ENCODE results near the gene GMPPA. TPM values are rescaled to one million over a fixed set of nuclear protein-coding genes. Genes with fewer than 3 reads are reported as not detected.

The GMPPA gene
- total RNA-seq, 1 donor, result 46.0 TPM

GRCh38 chr2:219522111-219523030 lies 23.7 kb downstream of the GMPPA start:
- TF ChIP-seq, protein P1, sequence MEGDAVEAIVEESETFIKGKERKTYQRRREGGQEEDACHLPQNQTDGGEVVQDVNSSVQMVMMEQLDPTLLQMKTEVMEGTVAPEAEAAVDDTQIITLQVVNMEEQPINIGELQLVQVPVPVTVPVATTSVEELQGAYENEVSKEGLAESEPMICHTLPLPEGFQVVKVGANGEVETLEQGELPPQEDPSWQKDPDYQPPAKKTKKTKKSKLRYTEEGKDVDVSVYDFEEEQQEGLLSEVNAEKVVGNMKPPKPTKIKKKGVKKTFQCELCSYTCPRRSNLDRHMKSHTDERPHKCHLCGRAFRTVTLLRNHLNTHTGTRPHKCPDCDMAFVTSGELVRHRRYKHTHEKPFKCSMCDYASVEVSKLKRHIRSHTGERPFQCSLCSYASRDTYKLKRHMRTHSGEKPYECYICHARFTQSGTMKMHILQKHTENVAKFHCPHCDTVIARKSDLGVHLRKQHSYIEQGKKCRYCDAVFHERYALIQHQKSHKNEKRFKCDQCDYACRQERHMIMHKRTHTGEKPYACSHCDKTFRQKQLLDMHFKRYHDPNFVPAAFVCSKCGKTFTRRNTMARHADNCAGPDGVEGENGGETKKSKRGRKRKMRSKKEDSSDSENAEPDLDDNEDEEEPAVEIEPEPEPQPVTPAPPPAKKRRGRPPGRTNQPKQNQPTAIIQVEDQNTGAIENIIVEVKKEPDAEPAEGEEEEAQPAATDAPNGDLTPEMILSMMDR (IDR thresholded peaks at IDR 0.05; ENCODE audit: extremely low read depth, low read depth, low read length), result no peak
- H3K79me2 ChIP-seq (ENCODE audit: insufficient read depth, low read length), result no peaks in the 10 kb centered on the region
- DNase-seq (ENCODE audit: insufficient read length, low spot score, missing footprints), result peak; percentile 97
- H3K9me3 ChIP-seq (ENCODE audit: low read depth, low read length), result no peaks in the 10 kb centered on the region
- H2AFZ ChIP-seq (ENCODE audit: low read length), result no peak overlapping the region
- peak overlapping the region; percentile 65 for H3K4me3 ChIP-seq (ENCODE audit: insufficient read depth, low read length)
- H3K36me3 ChIP-seq (ENCODE audit: insufficient read depth, low read length), result no peaks in the 10 kb centered on the region
- H3K27me3 ChIP-seq (ENCODE audit: insufficient read depth, low read length), result peaks cover 13% of the 10 kb centered on the region
- no peaks in the 10 kb centered on the region for H4K20me1 ChIP-seq (ENCODE audit: insufficient read depth, low read length)
- H3K4me1 ChIP-seq (ENCODE audit: insufficient read depth, low read length), result peaks cover 16% of the 10 kb centered on the region
- H3K4me2 ChIP-seq (ENCODE audit: insufficient read depth, low read length), result peak overlapping the region; percentile 71
- peak overlapping the region; percentile 54 for H3K27ac ChIP-seq (ENCODE audit: low read depth, low read length)

DNA sequence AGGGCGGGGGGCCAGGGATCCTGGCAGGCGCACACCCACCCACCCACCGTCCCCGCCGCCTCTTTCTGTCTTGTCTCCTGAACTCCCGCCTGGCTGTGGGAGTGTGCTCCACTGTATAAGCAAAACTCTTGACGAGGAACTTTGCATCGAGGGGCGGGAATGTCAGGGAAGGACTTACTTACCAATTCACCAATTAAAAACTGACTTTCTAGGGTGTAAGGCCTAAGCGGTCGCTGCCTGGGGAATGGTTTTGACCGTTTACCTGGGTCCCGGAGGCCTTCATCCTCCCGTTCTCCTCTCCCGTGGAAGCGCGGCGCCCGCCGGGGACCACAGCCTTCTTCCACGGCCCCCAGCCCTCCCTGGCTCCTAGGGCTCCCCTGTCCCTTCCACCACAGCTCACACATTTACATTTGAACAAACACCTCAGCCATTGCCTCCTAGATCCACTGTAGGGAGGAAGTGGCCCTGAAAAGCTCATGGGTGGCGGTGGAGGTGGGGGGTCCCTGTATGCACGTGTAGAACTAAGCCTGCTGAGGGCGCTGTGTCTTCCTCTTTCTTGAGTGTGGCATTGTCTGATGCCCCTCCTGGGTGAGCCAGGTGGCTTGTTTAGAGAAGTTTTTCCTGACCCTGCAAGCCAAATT lies 24.5 kb downstream of the GMPPA start:
- DNase-seq (ENCODE audit: insufficient read length, low spot score, missing footprints), result no peak
- H3K4me1 ChIP-seq (ENCODE audit: insufficient read depth, low read length), result peaks cover 16% of the 10 kb centered on the region
- no peaks in the 10 kb centered on the region for H3K79me2 ChIP-seq (ENCODE audit: insufficient read depth, low read length)
- H4K20me1 ChIP-seq (ENCODE audit: insufficient read depth, low read length), result no peaks in the 10 kb centered on the region
- no peak overlapping the region for H3K27ac ChIP-seq (ENCODE audit: low read depth, low read length)
- no peak overlapping the region for H2AFZ ChIP-seq (ENCODE audit: low read length)
- H3K27me3 ChIP-seq (ENCODE audit: insufficient read depth, low read length), result peaks cover 19% of the 10 kb centered on the region
- H3K4me3 ChIP-seq (ENCODE audit: insufficient read depth, low read length), result peak overlapping the region; percentile 65
- no peaks in the 10 kb centered on the region for H3K36me3 ChIP-seq (ENCODE audit: insufficient read depth, low read length)
- H3K9me3 ChIP-seq (ENCODE audit: low read depth, low read length), result no peaks in the 10 kb centered on the region
- TF ChIP-seq, protein P1 (IDR thresholded peaks at IDR 0.05; ENCODE audit: extremely low read depth, low read depth, low read length), result no peak
- H3K4me2 ChIP-seq (ENCODE audit: insufficient read depth, low read length), result peak overlapping the region; percentile 71

DNA sequence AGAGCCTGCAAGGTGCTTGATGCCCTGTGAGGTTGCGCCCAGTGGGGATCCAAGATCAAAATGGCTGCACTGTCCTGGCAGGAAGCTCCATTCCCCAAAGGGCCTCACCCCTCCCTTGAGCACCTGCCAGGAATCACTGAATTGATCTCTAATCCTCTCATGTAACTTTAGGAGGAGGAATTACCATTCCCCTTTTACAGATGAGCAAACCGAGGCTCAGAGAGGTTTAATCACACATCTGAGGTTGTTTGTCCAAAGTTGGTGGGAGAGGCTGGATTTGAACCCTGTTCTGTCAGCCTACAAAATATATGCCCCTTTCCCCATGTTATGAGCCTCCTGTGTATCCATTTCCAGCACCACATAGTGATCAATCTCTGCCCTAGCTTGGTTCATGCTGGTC lies 26.1 kb downstream of the GMPPA start:
- TF ChIP-seq, protein P1 (IDR thresholded peaks at IDR 0.05; ENCODE audit: extremely low read depth, low read depth, low read length), result no peak
- DNase-seq (ENCODE audit: insufficient read length, low spot score, missing footprints), result no peak
- Histone ChIP-seq H3K4me2 (ENCODE audit: insufficient read depth, low read length) (no peak overlapping the region), H3K79me2 (ENCODE audit: insufficient read depth, low read length) (no peaks in the 10 kb centered on the region), H3K27me3 (ENCODE audit: insufficient read depth, low read length) (peaks cover 35% of the 10 kb centered on the region), H3K4me1 (ENCODE audit: insufficient read depth, low read length) (peaks cover 18% of the 10 kb centered on the region), H4K20me1 (ENCODE audit: insufficient read depth, low read length) (no peaks in the 10 kb centered on the region), H3K4me3 (ENCODE audit: insufficient read depth, low read length) (no peak overlapping the region), H3K9me3 (ENCODE audit: low read depth, low read length) (no peaks in the 10 kb centered on the region), H3K27ac (ENCODE audit: low read depth, low read length) (no peak overlapping the region), H3K36me3 (ENCODE audit: insufficient read depth, low read length) (no peaks in the 10 kb centered on the region), H2AFZ (ENCODE audit: low read length) (no peak overlapping the region)
